Measurements from ENCODE around the gene TMEM215.

The TMEM215 gene

GRCh38 chr9:32828861-32829260 is 45.5 kb downstream of the TMEM215 start:
- DNase-seq (ENCODE audit: low read depth): no peak
- no peak overlapping the region for H3K4me3 ChIP-seq (ENCODE audit: low read length)
- TF ChIP-seq, protein P1, sequence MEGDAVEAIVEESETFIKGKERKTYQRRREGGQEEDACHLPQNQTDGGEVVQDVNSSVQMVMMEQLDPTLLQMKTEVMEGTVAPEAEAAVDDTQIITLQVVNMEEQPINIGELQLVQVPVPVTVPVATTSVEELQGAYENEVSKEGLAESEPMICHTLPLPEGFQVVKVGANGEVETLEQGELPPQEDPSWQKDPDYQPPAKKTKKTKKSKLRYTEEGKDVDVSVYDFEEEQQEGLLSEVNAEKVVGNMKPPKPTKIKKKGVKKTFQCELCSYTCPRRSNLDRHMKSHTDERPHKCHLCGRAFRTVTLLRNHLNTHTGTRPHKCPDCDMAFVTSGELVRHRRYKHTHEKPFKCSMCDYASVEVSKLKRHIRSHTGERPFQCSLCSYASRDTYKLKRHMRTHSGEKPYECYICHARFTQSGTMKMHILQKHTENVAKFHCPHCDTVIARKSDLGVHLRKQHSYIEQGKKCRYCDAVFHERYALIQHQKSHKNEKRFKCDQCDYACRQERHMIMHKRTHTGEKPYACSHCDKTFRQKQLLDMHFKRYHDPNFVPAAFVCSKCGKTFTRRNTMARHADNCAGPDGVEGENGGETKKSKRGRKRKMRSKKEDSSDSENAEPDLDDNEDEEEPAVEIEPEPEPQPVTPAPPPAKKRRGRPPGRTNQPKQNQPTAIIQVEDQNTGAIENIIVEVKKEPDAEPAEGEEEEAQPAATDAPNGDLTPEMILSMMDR (conservative IDR thresholded peaks at IDR 0.05; ENCODE audit: low read length): no peak

DNA sequence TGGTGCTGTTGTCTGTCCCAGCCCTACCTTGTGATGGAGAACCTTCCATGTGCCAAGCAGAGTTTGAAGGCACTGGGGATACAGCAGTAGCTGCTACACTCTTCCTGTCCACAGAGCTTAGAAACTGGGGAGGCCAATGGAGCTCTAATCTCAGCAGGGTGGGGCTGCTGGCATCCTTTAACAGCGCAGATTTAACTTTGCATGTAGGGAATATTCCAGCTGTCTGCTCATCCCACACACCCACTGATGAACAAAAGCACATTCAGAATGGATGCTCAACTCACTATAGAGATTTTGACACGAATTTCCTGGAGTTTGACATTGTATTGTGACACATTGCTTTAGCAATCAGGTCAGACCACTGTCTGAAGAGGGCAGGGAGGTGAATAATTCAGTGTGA is 49.0 kb downstream of the TMEM215 start:
- TF ChIP-seq, protein P1 (conservative IDR thresholded peaks at IDR 0.05; ENCODE audit: low read length): no peak
- no peak overlapping the region for H3K4me3 ChIP-seq (ENCODE audit: low read length)
- no peak for DNase-seq (ENCODE audit: low read depth)
